ENCODE measurements around the gene MRPL55.
A peak's percentile ranks its signal among the peaks of the same experiment; 100 is the strongest.

The MRPL55 gene
- long read RNA-seq, transcript MRPL55-207 (4 exons, 834 nt), result minor isoform, 12 of 249 reads
- long read RNA-seq, transcript MRPL55-225 (2 exons, 848 nt), result major isoform, 48 of 249 reads
- long read RNA-seq, transcript MRPL55-205 (6 exons, 1,423 nt), result minor isoform, 10 of 249 reads
- long read RNA-seq, partial matches to known transcripts, result 30 of 249 reads
- long read RNA-seq, other reads (novel, unspliced or antisense), result 138 of 249 reads

DNA sequence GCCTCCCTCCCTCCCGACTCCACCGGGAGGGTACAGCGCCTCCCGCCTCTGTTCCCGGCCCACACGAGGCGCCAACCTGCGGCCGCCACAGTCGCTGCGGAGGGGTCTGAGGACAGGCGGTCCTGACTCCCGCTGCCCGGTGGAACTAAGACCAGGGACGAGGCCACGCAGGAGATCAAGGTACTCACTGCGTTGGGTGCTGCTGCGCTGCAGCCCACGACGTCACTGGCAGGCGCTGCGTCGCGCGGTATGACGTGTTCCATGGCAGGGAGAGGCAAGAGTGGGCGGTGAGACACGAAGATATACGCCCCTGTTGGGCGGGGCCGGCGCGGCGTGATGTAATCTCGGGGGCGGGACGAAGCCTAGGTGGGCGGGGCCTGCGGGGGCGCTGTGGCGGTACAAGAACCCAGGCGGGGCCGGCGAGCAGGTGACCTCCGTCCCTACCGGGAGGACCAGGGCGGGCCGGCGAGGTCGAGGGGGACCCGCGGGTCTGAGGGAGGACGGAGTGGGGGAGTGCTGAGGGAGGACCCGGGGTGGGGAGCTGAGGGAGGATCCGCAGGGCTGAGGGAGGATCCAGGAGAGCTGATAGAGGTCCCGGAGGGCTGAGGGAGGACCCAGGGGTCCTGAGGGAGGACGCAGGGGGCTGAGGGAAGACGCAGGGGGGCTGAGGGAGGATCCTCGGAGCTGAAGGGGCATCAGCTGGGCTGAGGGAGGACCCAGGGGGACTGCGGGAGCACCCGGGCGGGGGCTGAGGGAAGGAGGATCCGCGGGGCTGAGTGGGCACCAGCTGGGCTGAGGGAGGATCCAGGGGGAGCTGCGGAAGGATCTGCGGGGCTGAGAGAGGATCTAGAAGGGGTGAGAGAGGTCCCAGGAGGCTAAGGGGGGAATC, at the start of gene MRPL55:
Gene MRPL55, minus strand, starts transcription at position 227 of the 889 bp plus-strand sequence. CDS start 1,039 bp downstream, outside the sequence.
- no peaks in the 10 kb centered on the region for H3K27me3 ChIP-seq (ENCODE audit: insufficient read depth, poor library complexity, severe bottlenecking)
- DNase-seq (ENCODE audit: low read depth in 1 of 2, low spot score in 1 of 2), result peak; percentile 96 to 97
- TF ChIP-seq POLR2AphosphoS5 (IDR thresholded peaks at IDR 0.05; ENCODE audit: low read depth), result peak; percentile 95
- TF ChIP-seq, protein P1, sequence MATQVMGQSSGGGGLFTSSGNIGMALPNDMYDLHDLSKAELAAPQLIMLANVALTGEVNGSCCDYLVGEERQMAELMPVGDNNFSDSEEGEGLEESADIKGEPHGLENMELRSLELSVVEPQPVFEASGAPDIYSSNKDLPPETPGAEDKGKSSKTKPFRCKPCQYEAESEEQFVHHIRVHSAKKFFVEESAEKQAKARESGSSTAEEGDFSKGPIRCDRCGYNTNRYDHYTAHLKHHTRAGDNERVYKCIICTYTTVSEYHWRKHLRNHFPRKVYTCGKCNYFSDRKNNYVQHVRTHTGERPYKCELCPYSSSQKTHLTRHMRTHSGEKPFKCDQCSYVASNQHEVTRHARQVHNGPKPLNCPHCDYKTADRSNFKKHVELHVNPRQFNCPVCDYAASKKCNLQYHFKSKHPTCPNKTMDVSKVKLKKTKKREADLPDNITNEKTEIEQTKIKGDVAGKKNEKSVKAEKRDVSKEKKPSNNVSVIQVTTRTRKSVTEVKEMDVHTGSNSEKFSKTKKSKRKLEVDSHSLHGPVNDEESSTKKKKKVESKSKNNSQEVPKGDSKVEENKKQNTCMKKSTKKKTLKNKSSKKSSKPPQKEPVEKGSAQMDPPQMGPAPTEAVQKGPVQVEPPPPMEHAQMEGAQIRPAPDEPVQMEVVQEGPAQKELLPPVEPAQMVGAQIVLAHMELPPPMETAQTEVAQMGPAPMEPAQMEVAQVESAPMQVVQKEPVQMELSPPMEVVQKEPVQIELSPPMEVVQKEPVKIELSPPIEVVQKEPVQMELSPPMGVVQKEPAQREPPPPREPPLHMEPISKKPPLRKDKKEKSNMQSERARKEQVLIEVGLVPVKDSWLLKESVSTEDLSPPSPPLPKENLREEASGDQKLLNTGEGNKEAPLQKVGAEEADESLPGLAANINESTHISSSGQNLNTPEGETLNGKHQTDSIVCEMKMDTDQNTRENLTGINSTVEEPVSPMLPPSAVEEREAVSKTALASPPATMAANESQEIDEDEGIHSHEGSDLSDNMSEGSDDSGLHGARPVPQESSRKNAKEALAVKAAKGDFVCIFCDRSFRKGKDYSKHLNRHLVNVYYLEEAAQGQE (IDR thresholded peaks at IDR 0.05; ENCODE audit: insufficient replicate concordance, low read depth), result no peak
- H3K27ac ChIP-seq (replicated peaks), result peak within 1 kb of the TSS; percentile 80
- peak within 1 kb of the TSS; percentile 89 for H3K4me3 ChIP-seq (replicated peaks; ENCODE audit: insufficient read depth, low read length)

- no peak overlapping the region for H3K4me3 ChIP-seq (replicated peaks; ENCODE audit: insufficient read depth, low read length)
- DNase-seq (ENCODE audit: low read depth in 1 of 2, low spot score in 1 of 2), result no peak
- H3K27ac ChIP-seq (replicated peaks), result no peak overlapping the region
- H3K27me3 ChIP-seq (ENCODE audit: insufficient read depth, poor library complexity, severe bottlenecking), result no peaks in the 10 kb centered on the region
- no peak for TF ChIP-seq POLR2AphosphoS5 (IDR thresholded peaks at IDR 0.05; ENCODE audit: low read depth)
- TF ChIP-seq, protein P2, sequence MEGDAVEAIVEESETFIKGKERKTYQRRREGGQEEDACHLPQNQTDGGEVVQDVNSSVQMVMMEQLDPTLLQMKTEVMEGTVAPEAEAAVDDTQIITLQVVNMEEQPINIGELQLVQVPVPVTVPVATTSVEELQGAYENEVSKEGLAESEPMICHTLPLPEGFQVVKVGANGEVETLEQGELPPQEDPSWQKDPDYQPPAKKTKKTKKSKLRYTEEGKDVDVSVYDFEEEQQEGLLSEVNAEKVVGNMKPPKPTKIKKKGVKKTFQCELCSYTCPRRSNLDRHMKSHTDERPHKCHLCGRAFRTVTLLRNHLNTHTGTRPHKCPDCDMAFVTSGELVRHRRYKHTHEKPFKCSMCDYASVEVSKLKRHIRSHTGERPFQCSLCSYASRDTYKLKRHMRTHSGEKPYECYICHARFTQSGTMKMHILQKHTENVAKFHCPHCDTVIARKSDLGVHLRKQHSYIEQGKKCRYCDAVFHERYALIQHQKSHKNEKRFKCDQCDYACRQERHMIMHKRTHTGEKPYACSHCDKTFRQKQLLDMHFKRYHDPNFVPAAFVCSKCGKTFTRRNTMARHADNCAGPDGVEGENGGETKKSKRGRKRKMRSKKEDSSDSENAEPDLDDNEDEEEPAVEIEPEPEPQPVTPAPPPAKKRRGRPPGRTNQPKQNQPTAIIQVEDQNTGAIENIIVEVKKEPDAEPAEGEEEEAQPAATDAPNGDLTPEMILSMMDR (IDR thresholded peaks at IDR 0.05; ENCODE audit: insufficient read depth, low read length), result no peak
- TF ChIP-seq, protein P1 (IDR thresholded peaks at IDR 0.05; ENCODE audit: insufficient replicate concordance, low read depth), result no peak
- TF ChIP-seq SPI1 (IDR thresholded peaks at IDR 0.05; ENCODE audit: borderline replicate concordance, low read depth), result no peak
- no peak for TF ChIP-seq GABPA (IDR thresholded peaks at IDR 0.05; ENCODE audit: low read depth)
These were observed 49.3 kb upstream of the MRPL55 start for GRCh38 chr1:228158151-228159007.

GRCh38 chr1:228157729-228158126, 48.6 kb upstream of the MRPL55 start:
- Histone ChIP-seq H3K27me3 (ENCODE audit: insufficient read depth, poor library complexity, severe bottlenecking) (no peaks in the 10 kb centered on the region), H3K4me3 (replicated peaks; ENCODE audit: insufficient read depth, low read length) (no peak overlapping the region), H3K27ac (replicated peaks) (no peak overlapping the region)
- no peak for DNase-seq (ENCODE audit: low read depth in 1 of 2, low spot score in 1 of 2)
- TF ChIP-seq, protein P1 (IDR thresholded peaks at IDR 0.05; ENCODE audit: insufficient replicate concordance, low read depth), result no peak
- TF ChIP-seq, protein P2 (IDR thresholded peaks at IDR 0.05; ENCODE audit: insufficient read depth, low read length), result no peak
- TF ChIP-seq SPI1 (IDR thresholded peaks at IDR 0.05; ENCODE audit: borderline replicate concordance, low read depth) (no peak), GABPA (IDR thresholded peaks at IDR 0.05; ENCODE audit: low read depth) (no peak), POLR2AphosphoS5 (IDR thresholded peaks at IDR 0.05; ENCODE audit: low read depth) (no peak)
